ENCODE data around the gene PDE4D. TPM values are rescaled to one million over a fixed set of nuclear protein-coding genes. Genes with fewer than 3 reads are reported as not detected.

PDE4D gene
- total RNA-seq, 1 donor from 2014 or later = 6.8 TPM

DNA sequence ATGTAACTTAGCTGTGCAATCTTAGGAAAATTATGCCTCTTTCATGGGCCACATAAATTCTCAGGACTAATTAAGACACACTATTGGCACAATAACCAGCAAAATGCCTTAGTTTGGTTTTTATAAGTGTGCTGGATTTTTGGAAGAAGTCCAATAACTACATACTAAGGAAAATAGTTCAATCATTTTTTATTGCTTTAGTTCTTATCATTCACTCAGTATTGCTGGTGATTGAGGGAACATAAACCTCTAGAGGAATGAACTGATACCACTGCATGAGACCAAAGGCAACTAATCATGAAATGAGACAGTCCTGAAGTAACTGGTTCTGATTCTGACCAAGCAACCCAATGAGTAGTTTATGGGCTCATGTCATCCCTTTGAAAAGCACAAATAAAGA, 571.5 kb downstream of the PDE4D start:
- no peak overlapping the region for H3K4me3 ChIP-seq (ENCODE audit: low read depth, low read length)
- no peak for FAIRE-seq
- H3K36me3 ChIP-seq (ENCODE audit: control insufficient read depth, insufficient read depth, low read length) = no peaks in the 10 kb centered on the region
- DNase-seq (ENCODE audit: low read depth) = no peak
- TF ChIP-seq, protein P1, sequence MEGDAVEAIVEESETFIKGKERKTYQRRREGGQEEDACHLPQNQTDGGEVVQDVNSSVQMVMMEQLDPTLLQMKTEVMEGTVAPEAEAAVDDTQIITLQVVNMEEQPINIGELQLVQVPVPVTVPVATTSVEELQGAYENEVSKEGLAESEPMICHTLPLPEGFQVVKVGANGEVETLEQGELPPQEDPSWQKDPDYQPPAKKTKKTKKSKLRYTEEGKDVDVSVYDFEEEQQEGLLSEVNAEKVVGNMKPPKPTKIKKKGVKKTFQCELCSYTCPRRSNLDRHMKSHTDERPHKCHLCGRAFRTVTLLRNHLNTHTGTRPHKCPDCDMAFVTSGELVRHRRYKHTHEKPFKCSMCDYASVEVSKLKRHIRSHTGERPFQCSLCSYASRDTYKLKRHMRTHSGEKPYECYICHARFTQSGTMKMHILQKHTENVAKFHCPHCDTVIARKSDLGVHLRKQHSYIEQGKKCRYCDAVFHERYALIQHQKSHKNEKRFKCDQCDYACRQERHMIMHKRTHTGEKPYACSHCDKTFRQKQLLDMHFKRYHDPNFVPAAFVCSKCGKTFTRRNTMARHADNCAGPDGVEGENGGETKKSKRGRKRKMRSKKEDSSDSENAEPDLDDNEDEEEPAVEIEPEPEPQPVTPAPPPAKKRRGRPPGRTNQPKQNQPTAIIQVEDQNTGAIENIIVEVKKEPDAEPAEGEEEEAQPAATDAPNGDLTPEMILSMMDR (IDR thresholded peaks at IDR 0.05; ENCODE audit: insufficient read depth, low read length, severe bottlenecking) = no peak
- no peaks in the 10 kb centered on the region for H3K27me3 ChIP-seq (ENCODE audit: control insufficient read depth, insufficient read depth, low read length)

GRCh38 chr5:59321642-59322041, 571.9 kb downstream of the PDE4D start:
- no peak for FAIRE-seq
- Histone ChIP-seq H3K36me3 (ENCODE audit: control insufficient read depth, insufficient read depth, low read length) (no peaks in the 10 kb centered on the region), H3K4me3 (ENCODE audit: low read depth, low read length) (no peak overlapping the region), H3K27me3 (ENCODE audit: control insufficient read depth, insufficient read depth, low read length) (no peaks in the 10 kb centered on the region)
- TF ChIP-seq, protein P1 (IDR thresholded peaks at IDR 0.05; ENCODE audit: insufficient read depth, low read length, severe bottlenecking) = no peak
- no peak for DNase-seq (ENCODE audit: low read depth)

- Histone ChIP-seq H3K4me3 (ENCODE audit: low read depth, low read length) (no peak overlapping the region), H3K27me3 (ENCODE audit: control insufficient read depth, insufficient read depth, low read length) (no peaks in the 10 kb centered on the region), H3K36me3 (ENCODE audit: control insufficient read depth, insufficient read depth, low read length) (no peaks in the 10 kb centered on the region)
- TF ChIP-seq, protein P1 (IDR thresholded peaks at IDR 0.05; ENCODE audit: insufficient read depth, low read length, severe bottlenecking) = no peak
- DNase-seq (ENCODE audit: low read depth) (no peak), FAIRE-seq (no peak)
Measured at GRCh38 chr5:59320420-59320819, 573.1 kb downstream of the PDE4D start.

DNA sequence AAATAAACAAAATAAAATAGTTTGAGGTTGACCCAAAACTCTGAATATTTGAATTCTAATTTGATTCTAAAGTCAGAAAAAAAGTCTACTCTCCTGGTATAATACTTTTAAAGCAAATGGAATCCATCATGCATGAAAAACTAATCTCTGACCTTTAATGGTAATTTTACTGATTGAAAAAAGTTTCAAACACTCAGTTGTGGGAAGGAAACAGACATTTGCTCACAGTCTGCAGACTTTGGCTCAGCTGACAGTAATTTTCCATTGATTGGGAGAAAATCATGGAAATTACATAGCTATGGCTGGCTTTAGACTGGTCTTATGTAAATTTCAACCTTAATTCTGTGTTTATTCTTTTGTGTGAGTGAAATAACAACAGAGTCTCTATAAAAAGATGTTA, 574.3 kb downstream of the PDE4D start:
- FAIRE-seq (no peak), DNase-seq (ENCODE audit: low read depth) (no peak)
- H3K4me3 ChIP-seq (ENCODE audit: low read depth, low read length) = no peak overlapping the region
- no peaks in the 10 kb centered on the region for H3K36me3 ChIP-seq (ENCODE audit: control insufficient read depth, insufficient read depth, low read length)
- no peaks in the 10 kb centered on the region for H3K27me3 ChIP-seq (ENCODE audit: control insufficient read depth, insufficient read depth, low read length)
- TF ChIP-seq, protein P1 (IDR thresholded peaks at IDR 0.05; ENCODE audit: insufficient read depth, low read length, severe bottlenecking) = no peak

GRCh38 chr5:59317774-59318205, 575.7 kb downstream of the PDE4D start:
- TF ChIP-seq, protein P1 (IDR thresholded peaks at IDR 0.05; ENCODE audit: insufficient read depth, low read length, severe bottlenecking) = no peak
- no peak overlapping the region for H3K4me3 ChIP-seq (ENCODE audit: low read depth, low read length)
- DNase-seq (ENCODE audit: low read depth) (no peak), FAIRE-seq (no peak)
- H3K27me3 ChIP-seq (ENCODE audit: control insufficient read depth, insufficient read depth, low read length) = no peaks in the 10 kb centered on the region
- no peaks in the 10 kb centered on the region for H3K36me3 ChIP-seq (ENCODE audit: control insufficient read depth, insufficient read depth, low read length)

DNA sequence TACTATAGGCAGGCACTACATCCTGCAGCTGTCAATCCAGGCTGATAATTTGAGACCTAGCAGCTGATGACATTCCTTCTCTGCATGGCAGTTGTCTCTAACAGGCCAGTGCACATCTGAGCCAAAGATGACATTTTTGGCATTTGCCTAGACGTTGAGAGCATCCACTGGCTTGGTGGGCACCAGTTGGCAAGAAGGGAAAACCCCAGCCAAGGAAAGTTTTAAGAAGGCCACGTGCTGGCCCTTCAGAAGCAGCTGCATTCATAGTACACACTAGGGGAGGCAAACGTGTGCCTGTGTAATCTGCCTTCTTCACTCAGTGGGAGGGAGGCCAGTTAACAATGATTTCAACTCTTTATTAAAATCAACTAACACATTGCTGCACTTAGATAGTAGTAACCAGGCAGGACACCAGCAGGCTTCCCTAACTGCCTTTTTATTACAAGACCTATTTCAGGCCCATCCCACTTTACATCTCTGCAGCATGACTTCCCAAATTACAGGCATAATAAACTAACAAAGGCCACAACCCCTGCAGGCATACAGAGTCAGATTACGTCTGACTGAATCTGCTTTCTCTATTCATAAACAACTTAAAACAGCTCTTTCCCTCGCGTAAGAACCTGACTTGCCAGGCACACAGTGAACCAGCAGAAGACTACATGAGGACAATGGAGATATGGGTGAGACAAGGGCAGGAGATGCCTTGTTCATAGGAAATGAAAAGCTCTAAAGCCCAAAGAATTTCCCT, 576.3 kb downstream of the PDE4D start:
- TF ChIP-seq, protein P1 (IDR thresholded peaks at IDR 0.05; ENCODE audit: insufficient read depth, low read length, severe bottlenecking) = no peak
- DNase-seq (ENCODE audit: low read depth) (peak; percentile 54), FAIRE-seq (peak; percentile 66)
- H3K4me3 ChIP-seq (ENCODE audit: low read depth, low read length) = no peak overlapping the region
- no peaks in the 10 kb centered on the region for H3K36me3 ChIP-seq (ENCODE audit: control insufficient read depth, insufficient read depth, low read length)
- H3K27me3 ChIP-seq (ENCODE audit: control insufficient read depth, insufficient read depth, low read length) = no peaks in the 10 kb centered on the region

Measured in bronchial epithelial cell (primary cell).